H9 (cell line): ENCODE data around the gene HPGD. TPM values are rescaled to one million over a fixed set of nuclear protein-coding genes. Genes with fewer than 3 reads are reported as not detected.

Source experiments
- DNase-seq: peaks from one replicate; pipeline ENCODE4 v3.0.0-alpha.2; 2017
- H2AFZ ChIP-seq: one replicate; pipeline ENCODE4 v1.6.1; 2013; ENCODE audit warnings: mild to moderate bottlenecking, low read length, control low read depth, moderate library complexity
- H2AK5ac ChIP-seq: 2 replicates; pipeline ENCODE4 v1.6.1; 2013; ENCODE audit warnings: low read length, control low read depth, mixed read lengths; ENCODE audit not compliant: insufficient read length
- H2BK120ac ChIP-seq: one replicate; pipeline ENCODE4 v1.6.1; 2013; ENCODE audit warnings: low read depth, mild to moderate bottlenecking, low read length, control low read depth, inconsistent platforms; ENCODE audit not compliant: poor library complexity, severe bottlenecking
- H2BK12ac ChIP-seq: 2 replicates; pipeline ENCODE4 v1.6.1; 2013; ENCODE audit warnings: low read length, control low read depth, mixed read lengths, low read depth; ENCODE audit not compliant: insufficient read length
- H2BK15ac ChIP-seq: 2 replicates; pipeline ENCODE4 v1.6.1; 2013; ENCODE audit warnings: low read depth, low read length, control low read depth
- H2BK20ac ChIP-seq: one replicate; pipeline ENCODE4 v1.6.1; 2013; ENCODE audit warnings: low read depth, mild to moderate bottlenecking, low read length, control low read depth, inconsistent platforms; ENCODE audit not compliant: poor library complexity, severe bottlenecking
- H2BK5ac ChIP-seq: 2 replicates; pipeline ENCODE4 v1.6.1; 2013; ENCODE audit warnings: low read length, control low read depth, mixed read lengths; ENCODE audit not compliant: insufficient read length
- H3K14ac ChIP-seq: 2 replicates; pipeline ENCODE4 v1.6.1; 2013; ENCODE audit warnings: low read length, control low read depth; ENCODE audit not compliant: insufficient read depth
- H3K18ac ChIP-seq: 2 replicates; pipeline ENCODE4 v1.6.1; 2013; ENCODE audit warnings: low read depth, mild to moderate bottlenecking, mixed read lengths, low read length, control low read depth; ENCODE audit not compliant: insufficient read length
- H3K23ac ChIP-seq: 2 replicates; pipeline ENCODE4 v1.6.1; 2013; ENCODE audit warnings: low read length, control low read depth, mixed read lengths, low read depth; ENCODE audit not compliant: insufficient read length
- H3K23me2 ChIP-seq: 2 replicates; pipeline ENCODE4 v1.6.1; 2013; ENCODE audit warnings: low read depth, mild to moderate bottlenecking, mixed read lengths, low read length, control low read depth; ENCODE audit not compliant: insufficient read length, poor library complexity, severe bottlenecking
- H3K27ac ChIP-seq: 2 replicates; pipeline ENCODE4 v1.5.1; 2013; ENCODE audit warnings: low read length, control low read depth, mixed read lengths, low read depth; ENCODE audit not compliant: insufficient read length
- H3K27me3 ChIP-seq: 2 replicates; pipeline ENCODE4 v1.6.1; 2013; ENCODE audit warnings: low read length, control low read depth, inconsistent platforms; ENCODE audit not compliant: insufficient read depth
- H3K4ac ChIP-seq: 2 replicates; pipeline ENCODE4 v1.6.1; 2013; ENCODE audit warnings: low read depth, mild to moderate bottlenecking, control low read depth, inconsistent platforms, low read length, moderate library complexity
- H3K4me1 ChIP-seq: 2 replicates; pipeline ENCODE4 v1.6.1; 2013; ENCODE audit warnings: low read length, control low read depth, inconsistent platforms; ENCODE audit not compliant: insufficient read depth
- H3K4me2 ChIP-seq: 2 replicates; pipeline ENCODE4 v1.6.1; 2013; ENCODE audit warnings: low read length, control low read depth, mixed read lengths; ENCODE audit not compliant: insufficient read length, insufficient read depth
- H3K56ac ChIP-seq: 2 replicates; pipeline ENCODE4 v1.6.1; 2013; ENCODE audit warnings: low read depth, mild to moderate bottlenecking, mixed read lengths, low read length, control low read depth; ENCODE audit not compliant: insufficient read length
- H3K79me1 ChIP-seq: 2 replicates; pipeline ENCODE4 v1.6.1; 2013; ENCODE audit warnings: low read depth, mild to moderate bottlenecking, moderate library complexity, low read length, control low read depth, inconsistent platforms; ENCODE audit not compliant: insufficient read depth, poor library complexity, severe bottlenecking
- H3K79me2 ChIP-seq: 2 replicates; pipeline ENCODE4 v1.6.1; 2013; ENCODE audit warnings: low read length, control low read depth, inconsistent platforms; ENCODE audit not compliant: insufficient read depth
- H3K9ac ChIP-seq: 2 replicates; pipeline ENCODE4 v1.6.1; 2013; ENCODE audit warnings: low read length, control low read depth, mixed read lengths; ENCODE audit not compliant: insufficient read length; ENCODE audit errors: extremely low read depth
- H3K9me3 ChIP-seq: one replicate; pipeline ENCODE4 v1.6.1; 2013; ENCODE audit warnings: low read depth, low read length, inconsistent platforms; ENCODE audit not compliant: control insufficient read depth
- H3T11ph ChIP-seq: one replicate; pipeline ENCODE4 v1.6.1; 2013; ENCODE audit warnings: mild to moderate bottlenecking, low read length, control low read depth, inconsistent platforms
- H4K20me1 ChIP-seq: one replicate; pipeline ENCODE4 v1.6.1; 2013; ENCODE audit not compliant: control insufficient read depth, insufficient read length, insufficient read depth
- H4K5ac ChIP-seq: 2 replicates; pipeline ENCODE4 v1.6.1; 2013; ENCODE audit warnings: low read depth, mild to moderate bottlenecking, mixed read lengths, low read length, control low read depth; ENCODE audit not compliant: insufficient read length
- H4K8ac ChIP-seq: replicated peaks from 2 replicates; pipeline ENCODE4 v1.6.1; 2013; ENCODE audit warnings: low read length, control low read depth, mixed read lengths, low read depth; ENCODE audit not compliant: insufficient read length
- H4K91ac ChIP-seq: 2 replicates; pipeline ENCODE4 v1.6.1; 2013; ENCODE audit warnings: low read depth, mild to moderate bottlenecking, moderate library complexity, mixed read lengths, low read length, control low read depth; ENCODE audit not compliant: insufficient read length
- H3K27ac Mint-ChIP-seq, 3 experiments: 2 replicates in 2 of 3; 3 replicates in 1 of 3; pipeline ENCODE4 v1.8.0; 2020 to 2021; ENCODE audit warnings: mixed read lengths in 3 of 3, mild to moderate bottlenecking in 1 of 3, moderate library complexity in 1 of 3
- H3K27me3 Mint-ChIP-seq: 2 replicates; pipeline ENCODE4 v1.8.0; 2021; ENCODE audit warnings: low read depth, mild to moderate bottlenecking, moderate library complexity, mixed read lengths
- H3K36me3 Mint-ChIP-seq, 3 experiments: 2 replicates in 2 of 3; 3 replicates in 1 of 3; pipeline ENCODE4 v1.8.0; 2020 to 2021; ENCODE audit warnings: low read depth in 3 of 3, mixed read lengths in 3 of 3; ENCODE audit not compliant: insufficient read depth in 1 of 3
- H3K4me1 Mint-ChIP-seq, 2 experiments: 2 replicates each; pipeline ENCODE4 v1.8.0; 2020; ENCODE audit warnings: mixed read lengths in 2 of 2
- H3K4me3 Mint-ChIP-seq, 2 experiments: 2 replicates in 1 of 2; 3 replicates in 1 of 2; pipeline ENCODE4 v1.8.0; 2020 to 2021; ENCODE audit warnings: mild to moderate bottlenecking in 2 of 2, mixed read lengths in 2 of 2, moderate library complexity in 1 of 2
- H3K9me3 Mint-ChIP-seq, 2 experiments: 2 replicates in 1 of 2; 3 replicates in 1 of 2; pipeline ENCODE4 v1.8.0; 2020; ENCODE audit warnings: mild to moderate bottlenecking in 2 of 2, mixed read lengths in 2 of 2, moderate library complexity in 1 of 2
- CTCF ChIP-seq: fragments of 200-600 bp; sonication (generic); conservative IDR thresholded peaks from 3 replicates; pipeline ENCODE4 v1.8.0; 2021; ENCODE audit warnings: antibody characterized with exemption, mild to moderate bottlenecking
- total RNA-seq: library from RNA; stranded (reverse); gene quantifications from 2 replicates; pipeline ENCODE4 v1.2.1, GENCODE V29; 2021

The HPGD gene
- total RNA-seq, 1 experiment from 2014 or later, result 16.8 TPM

GRCh38 chr4:174531486-174531885, 9.2 kb upstream of the HPGD start:
- Histone ChIP-seq H3K79me1 (no peaks in the 10 kb centered on the region), H3K9me3 (no peaks in the 10 kb centered on the region), H2BK5ac (no peak overlapping the region), H2BK120ac (no peak overlapping the region), H3K18ac (no peak overlapping the region), H4K8ac (no peak overlapping the region), H3K4ac (no peak overlapping the region), H2AK5ac (no peak overlapping the region), H3T11ph (no peak overlapping the region), H3K14ac (no peak overlapping the region), H2AFZ (no peak overlapping the region), H2BK20ac (no peak overlapping the region), H3K23ac (no peak overlapping the region), H3K4me2 (no peak overlapping the region), H3K79me2 (no peaks in the 10 kb centered on the region), H3K27me3 (no peaks in the 10 kb centered on the region), H3K56ac (no peak overlapping the region), H4K91ac (no peak overlapping the region), H4K5ac (no peak overlapping the region), H3K4me1 (no peaks in the 10 kb centered on the region; the same call in 1 of the 2 replicates), H2BK12ac (no peak overlapping the region), H4K20me1 (no peaks in the 10 kb centered on the region), H2BK15ac (no peak overlapping the region), H3K23me2 (no peaks in the 10 kb centered on the region), H3K9ac (no peak overlapping the region), H3K27ac (no peak overlapping the region)
- no peaks in the 10 kb centered on the region for H3K27me3 Mint-ChIP-seq
- no peak for TF ChIP-seq CTCF
- H3K4me1 Mint-ChIP-seq, result peaks cover 19 to 25% of the 10 kb centered on the region in 2 experiments
- no peaks in the 10 kb centered on the region for H3K9me3 Mint-ChIP-seq
- peak overlapping the region in 2 of 3 experiments; percentile 2 to 13; a peak in 3 of 7 replicates for H3K27ac Mint-ChIP-seq
- no peak for DNase-seq
- H3K4me3 Mint-ChIP-seq, result no peak overlapping the region
- peaks cover 0 to 2% (median 0%) of the 10 kb centered on the region in 3 experiments; a peak in 1 of 7 replicates for H3K36me3 Mint-ChIP-seq
